Uterus (tissue), 4 donors: ENCODE measurements around the gene DENND1A. TPM values are rescaled to one million over a fixed set of nuclear protein-coding genes. Genes with fewer than 3 reads are reported as not detected.

ENCODE experiments used
- DNase-seq, 2 donors: peaks; one replicate each; pipeline ENCODE4 v3.0.0-alpha.2; 2019 to 2020
- H3K27ac ChIP-seq, 2 donors: fragments of 200-600 bp; sonication (generic); 1 replicate in 1 of 2; 2 replicates in 1 of 2; pipeline ENCODE4 v1.5.1; 2016 to 2018
- H3K27me3 ChIP-seq, 2 donors: fragments of 200-600 bp; sonication (generic); one replicate each; pipeline ENCODE4 v1.5.1; 2018 to 2019; ENCODE audit warnings: control low read depth in 1 of 2
- H3K36me3 ChIP-seq, 2 donors: fragments of 200-600 bp; sonication (generic); one replicate each; pipeline ENCODE4 v1.5.1; 2019; ENCODE audit warnings: control low read depth in 1 of 2
- H3K4me1 ChIP-seq, 2 donors: fragments of 200-600 bp; sonication (generic); one replicate each; pipeline ENCODE4 v1.5.1; 2018 to 2019; ENCODE audit warnings: control low read depth in 1 of 2
- H3K4me3 ChIP-seq, 2 donors: fragments of 200-600 bp; sonication (generic); 1 replicate in 1 of 2; 2 replicates in 1 of 2; pipeline ENCODE4 v1.5.1; 2018 to 2019; ENCODE audit warnings: mild to moderate bottlenecking in 1 of 2
- H3K9me3 ChIP-seq, 2 donors: fragments of 200-600 bp; sonication (generic); one replicate each; pipeline ENCODE4 v1.5.1; 2019; ENCODE audit warnings: control low read depth in 1 of 2
- POLR2A ChIP-seq, 2 donors: fragments of 450-650 bp; IDR thresholded peaks; one replicate each; pipeline ENCODE4 v1.6.1; 2016; ENCODE audit warnings: antibody characterized with exemption in 2 of 2, mild to moderate bottlenecking in 1 of 2, moderate library complexity in 1 of 2
- intact Hi-C: fragments of 100-400 bp; cut with DNase I; formaldehyde crosslinking; loops from one replicate; pipeline ENCODE4 v1.15.1; 2023; ENCODE audit warnings: low total_unique reads
- total RNA-seq, 4 donors: library from RNA; depleted of rRNA in 3 of 4; stranded (reverse); fragments of >200 nt in 3 of 4; gene quantifications; one replicate each; pipeline versions ENCODE4 v1.1.0 to v1.2.4, GENCODE V29; 2014 to 2023
- TF ChIP-seq, protein P1 (sequence below), 4 experiments: fragments of 200-600 bp in 2 of 4; fragments of 450-650 bp in 2 of 4; sonication (generic) in 2 of 4; IDR thresholded peaks; one replicate each; pipeline ENCODE4 v1.5.1; 2016 to 2019; ENCODE audit warnings: antibody characterized with exemption in 4 of 4, mild to moderate bottlenecking in 2 of 4, moderate library complexity in 1 of 4
- donor health status: DM: yes; HTN: yes; CAD: no.

DENND1A gene
- total RNA-seq, 4 donors from 2014 or later = 10.8 to 34.5 (median 22.6) TPM

GRCh38 chr9:123568691-123569688, 360.9 kb downstream of the DENND1A start:
- Histone ChIP-seq H3K4me3 (no peak overlapping the region), H3K27ac (peak overlapping the region in 1 of 2 donors; percentile 29), H3K36me3 (no peaks in the 10 kb centered on the region), H3K27me3 (no peaks in the 10 kb centered on the region), H3K9me3 (no peaks in the 10 kb centered on the region), H3K4me1 (no peaks in the 10 kb centered on the region)
- DNase-seq = peak in 1 of 2 donors; percentile 48
- TF ChIP-seq, protein P1, sequence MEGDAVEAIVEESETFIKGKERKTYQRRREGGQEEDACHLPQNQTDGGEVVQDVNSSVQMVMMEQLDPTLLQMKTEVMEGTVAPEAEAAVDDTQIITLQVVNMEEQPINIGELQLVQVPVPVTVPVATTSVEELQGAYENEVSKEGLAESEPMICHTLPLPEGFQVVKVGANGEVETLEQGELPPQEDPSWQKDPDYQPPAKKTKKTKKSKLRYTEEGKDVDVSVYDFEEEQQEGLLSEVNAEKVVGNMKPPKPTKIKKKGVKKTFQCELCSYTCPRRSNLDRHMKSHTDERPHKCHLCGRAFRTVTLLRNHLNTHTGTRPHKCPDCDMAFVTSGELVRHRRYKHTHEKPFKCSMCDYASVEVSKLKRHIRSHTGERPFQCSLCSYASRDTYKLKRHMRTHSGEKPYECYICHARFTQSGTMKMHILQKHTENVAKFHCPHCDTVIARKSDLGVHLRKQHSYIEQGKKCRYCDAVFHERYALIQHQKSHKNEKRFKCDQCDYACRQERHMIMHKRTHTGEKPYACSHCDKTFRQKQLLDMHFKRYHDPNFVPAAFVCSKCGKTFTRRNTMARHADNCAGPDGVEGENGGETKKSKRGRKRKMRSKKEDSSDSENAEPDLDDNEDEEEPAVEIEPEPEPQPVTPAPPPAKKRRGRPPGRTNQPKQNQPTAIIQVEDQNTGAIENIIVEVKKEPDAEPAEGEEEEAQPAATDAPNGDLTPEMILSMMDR (IDR thresholded peaks at IDR 0.05) = no peak
- no peak for TF ChIP-seq POLR2A (IDR thresholded peaks at IDR 0.05)
- intact Hi-C loops = no loop called here

- no peak for DNase-seq
- Histone ChIP-seq H3K27me3 (no peaks in the 10 kb centered on the region), H3K27ac (no peak overlapping the region), H3K4me1 (no peaks in the 10 kb centered on the region), H3K4me3 (no peak overlapping the region), H3K9me3 (no peaks in the 10 kb centered on the region), H3K36me3 (no peaks in the 10 kb centered on the region)
- TF ChIP-seq POLR2A (IDR thresholded peaks at IDR 0.05) = no peak
- TF ChIP-seq, protein P1 (IDR thresholded peaks at IDR 0.05) = no peak
- intact Hi-C loops = no loop called here
Observed at GRCh38 chr9:123567013-123567412, 362.9 kb downstream of the DENND1A start.

- Histone ChIP-seq H3K27me3 (no peaks in the 10 kb centered on the region), H3K36me3 (no peaks in the 10 kb centered on the region), H3K9me3 (no peaks in the 10 kb centered on the region), H3K27ac (no peak overlapping the region), H3K4me3 (no peak overlapping the region), H3K4me1 (no peaks in the 10 kb centered on the region)
- TF ChIP-seq, protein P1 (IDR thresholded peaks at IDR 0.05) = no peak
- no peak for DNase-seq
- intact Hi-C loops = no loop called here
Observed at GRCh38 chr9:123564652-123565051, 365.3 kb downstream of the DENND1A start.

- Histone ChIP-seq H3K9me3 (no peaks in the 10 kb centered on the region), H3K27ac (no peak overlapping the region), H3K27me3 (no peaks in the 10 kb centered on the region), H3K4me1 (no peaks in the 10 kb centered on the region), H3K4me3 (no peak overlapping the region), H3K36me3 (no peaks in the 10 kb centered on the region)
- intact Hi-C loops = no loop called here
- TF ChIP-seq, protein P1 (IDR thresholded peaks at IDR 0.05) = no peak
- TF ChIP-seq POLR2A (IDR thresholded peaks at IDR 0.05) = no peak
- DNase-seq = peak in 1 of 2 donors; percentile 29
Observed at GRCh38 chr9:123562844-123563346, 367.0 kb downstream of the DENND1A start.

DNA sequence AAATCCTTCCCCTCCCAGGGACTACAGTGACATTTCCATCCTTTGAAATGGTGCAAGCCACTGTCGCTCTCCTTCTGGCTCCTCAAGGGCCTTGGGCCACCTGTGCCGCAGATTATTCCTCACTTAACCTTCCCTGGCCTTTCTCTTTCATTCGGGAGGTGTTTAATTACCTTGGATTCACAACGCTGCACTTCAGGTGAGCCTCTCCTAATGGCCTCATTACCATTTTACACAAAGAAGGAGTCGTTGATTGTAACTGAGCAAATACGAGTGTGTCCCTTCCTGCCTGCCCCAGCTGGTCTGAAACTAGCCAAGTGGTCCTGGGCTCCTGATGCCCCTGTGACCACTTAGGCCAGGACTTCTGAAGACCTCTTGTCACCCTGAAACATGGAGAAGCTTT, 368.9 kb downstream of the DENND1A start:
- H3K9me3 ChIP-seq = no peaks in the 10 kb centered on the region
- DNase-seq = no peak
- no peaks in the 10 kb centered on the region for H3K27me3 ChIP-seq
- TF ChIP-seq, protein P1 (IDR thresholded peaks at IDR 0.05) = no peak
- no peak for TF ChIP-seq POLR2A (IDR thresholded peaks at IDR 0.05)
- intact Hi-C loops = no loop called here
- H3K36me3 ChIP-seq = no peaks in the 10 kb centered on the region
- no peak overlapping the region for H3K27ac ChIP-seq
- H3K4me1 ChIP-seq = no peaks in the 10 kb centered on the region
- no peak overlapping the region for H3K4me3 ChIP-seq
